Duodenal mucosa (tissue), 2 donors: Measurements from ENCODE around the gene TNNI3.
"Not testable (repeated sequence)": the region's sequence is repeated elsewhere in the genome, so short reads cannot be mapped to it uniquely, and the experiment has no call there.

Experiments
- H3K27ac ChIP-seq: one replicate; pipeline ENCODE4 v1.7.0; 2013; ENCODE audit warnings: low read depth, low read length
- H3K27me3 ChIP-seq, 2 donors: one replicate each; pipeline ENCODE4 v1.7.0; 2013; ENCODE audit warnings: low read length in 2 of 2, control low read depth in 1 of 2; ENCODE audit not compliant: insufficient read depth in 2 of 2, control insufficient read depth in 1 of 2
- H3K36me3 ChIP-seq, 2 donors: one replicate each; pipeline ENCODE4 v1.7.0; 2013; ENCODE audit warnings: low read length in 2 of 2, control low read depth in 1 of 2; ENCODE audit not compliant: insufficient read depth in 2 of 2, control insufficient read depth in 1 of 2
- H3K4me1 ChIP-seq, 2 donors: one replicate each; pipeline ENCODE4 v1.7.0; 2013; ENCODE audit warnings: low read length in 2 of 2, control low read depth in 1 of 2; ENCODE audit not compliant: insufficient read depth in 2 of 2, control insufficient read depth in 1 of 2
- H3K4me3 ChIP-seq, 2 donors: one replicate each; pipeline ENCODE4 v1.7.0; 2013; ENCODE audit warnings: low read length in 2 of 2, low read depth in 1 of 2
- H3K9ac ChIP-seq, 2 donors: one replicate each; pipeline ENCODE4 v1.7.0; 2013; ENCODE audit warnings: low read length in 2 of 2, low read depth in 1 of 2
- H3K9me3 ChIP-seq, 2 donors: one replicate each; pipeline ENCODE4 v1.7.0; 2013; ENCODE audit warnings: low read length in 2 of 2, control low read depth in 1 of 2; ENCODE audit not compliant: control insufficient read depth in 1 of 2

TNNI3 gene

DNA sequence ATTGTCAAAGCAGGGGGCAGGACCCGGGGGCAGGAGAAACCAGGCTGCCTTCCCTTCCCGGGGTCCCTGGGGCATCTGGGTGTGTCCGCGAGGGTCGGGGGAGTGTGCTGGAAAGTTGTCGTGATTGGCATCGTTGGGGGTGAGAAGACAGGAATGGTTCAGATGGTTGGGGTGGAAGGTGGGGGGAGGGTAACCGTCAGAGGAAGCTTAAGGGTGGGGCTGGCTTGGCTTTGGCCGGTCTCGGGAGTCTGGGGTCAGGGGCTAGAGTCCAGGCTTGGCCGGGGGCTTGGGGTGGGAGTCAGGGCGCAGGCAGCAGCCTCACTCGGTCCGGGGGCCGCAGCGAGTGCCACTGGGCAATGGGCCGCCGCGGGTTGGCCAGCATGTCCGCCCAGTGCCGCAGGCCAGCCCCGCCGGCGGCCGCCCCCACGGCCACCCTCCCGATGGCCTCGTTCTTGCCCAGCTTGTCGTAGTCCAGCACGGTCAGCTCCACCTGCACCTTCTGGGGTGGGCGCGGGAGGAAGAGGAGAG is 15.7 kb upstream of the TNNI3 start:
- no peaks in the 10 kb centered on the region for H3K9me3 ChIP-seq
- no peak overlapping the region for H3K27ac ChIP-seq
- H3K4me1 ChIP-seq = peaks cover 0 to 3% of the 10 kb centered on the region in 2 donors
- H3K9ac ChIP-seq = no peak overlapping the region
- peaks cover 45 to 53% of the 10 kb centered on the region in 2 donors for H3K27me3 ChIP-seq
- H3K36me3 ChIP-seq = no peaks in the 10 kb centered on the region
- peak overlapping the region in 1 of 2 donors; percentile 5 for H3K4me3 ChIP-seq

DNA sequence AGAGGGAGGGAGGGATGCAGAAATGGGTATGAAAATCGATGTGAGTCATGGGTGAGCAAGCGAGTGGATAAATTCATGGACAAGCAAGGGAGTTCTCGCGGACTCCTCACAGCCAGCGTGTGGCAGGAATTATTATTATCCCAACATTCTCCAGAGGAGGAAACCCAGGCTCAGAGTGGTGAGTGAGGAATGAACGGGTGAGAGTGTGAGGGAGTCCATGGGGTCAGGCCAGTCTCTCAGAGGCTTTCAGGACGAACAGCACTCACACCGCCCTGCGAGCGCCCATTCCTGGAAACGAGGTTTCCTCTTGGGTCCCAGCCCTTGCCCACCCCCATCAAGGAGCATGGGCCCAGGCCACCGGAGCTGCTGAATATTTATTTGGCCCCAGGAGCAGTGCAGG is 15.2 kb upstream of the TNNI3 start:
- Histone ChIP-seq H3K9ac (no peak overlapping the region), H3K9me3 (no peaks in the 10 kb centered on the region), H3K4me3 (no peak overlapping the region), H3K4me1 (peaks cover 0 to 3% of the 10 kb centered on the region in 2 donors), H3K27me3 (peaks cover 41 to 49% of the 10 kb centered on the region in 2 donors), H3K36me3 (no peaks in the 10 kb centered on the region), H3K27ac (no peak overlapping the region)

DNA sequence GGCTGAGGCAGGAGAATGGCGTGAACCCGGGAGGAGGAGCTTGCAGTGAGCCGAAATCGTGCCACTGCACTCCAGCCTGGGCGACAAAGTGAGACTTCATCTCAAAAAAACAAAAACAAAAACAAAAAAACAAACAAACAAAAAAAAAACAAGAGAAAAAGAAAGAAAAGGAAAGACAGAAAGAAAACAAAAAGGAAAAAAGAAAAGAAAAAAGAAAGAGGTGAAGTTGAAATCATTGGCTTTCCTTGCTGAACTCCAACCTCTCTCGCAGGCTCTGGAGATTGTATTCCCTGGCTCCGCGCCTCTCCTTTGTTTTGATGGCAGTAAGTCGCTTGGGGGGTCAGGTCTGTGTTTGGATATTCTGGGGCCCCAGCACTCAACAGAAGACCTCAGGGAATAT is 14.8 kb upstream of the TNNI3 start:
- not testable (repeated sequence) for H3K9ac ChIP-seq, H3K4me1 ChIP-seq, H3K36me3 ChIP-seq, H3K9me3 ChIP-seq, H3K4me3 ChIP-seq, H3K27ac ChIP-seq
- H3K27me3 ChIP-seq = peaks cover 38 to 50% of the 10 kb centered on the region in 2 donors

DNA sequence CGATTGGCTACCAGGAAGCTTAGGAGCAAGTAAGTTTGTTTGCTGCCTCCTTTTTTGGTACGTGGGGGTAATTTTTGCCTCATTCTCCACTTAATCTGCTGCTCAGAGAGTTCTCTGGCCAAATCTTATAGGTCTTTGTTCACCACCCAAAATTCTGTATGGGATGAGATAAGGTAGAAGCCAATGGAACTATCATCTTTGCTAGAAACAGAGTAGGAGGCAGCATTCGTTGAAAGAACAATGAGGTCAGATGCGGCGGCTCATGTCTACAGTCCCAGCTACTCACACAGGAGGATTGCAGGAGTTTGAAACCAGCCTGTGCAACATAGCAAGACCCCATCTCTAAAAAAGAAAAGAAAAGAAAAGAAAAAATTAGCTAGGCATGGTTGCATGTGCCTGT is 13.9 kb upstream of the TNNI3 start:
- Histone ChIP-seq H3K9ac (no peak overlapping the region), H3K4me1 (peaks cover 0 to 3% of the 10 kb centered on the region in 2 donors), H3K27ac (no peak overlapping the region), H3K27me3 (peaks cover 44 to 46% of the 10 kb centered on the region in 2 donors), H3K9me3 (no peaks in the 10 kb centered on the region), H3K4me3 (no peak overlapping the region), H3K36me3 (no peaks in the 10 kb centered on the region)

DNA sequence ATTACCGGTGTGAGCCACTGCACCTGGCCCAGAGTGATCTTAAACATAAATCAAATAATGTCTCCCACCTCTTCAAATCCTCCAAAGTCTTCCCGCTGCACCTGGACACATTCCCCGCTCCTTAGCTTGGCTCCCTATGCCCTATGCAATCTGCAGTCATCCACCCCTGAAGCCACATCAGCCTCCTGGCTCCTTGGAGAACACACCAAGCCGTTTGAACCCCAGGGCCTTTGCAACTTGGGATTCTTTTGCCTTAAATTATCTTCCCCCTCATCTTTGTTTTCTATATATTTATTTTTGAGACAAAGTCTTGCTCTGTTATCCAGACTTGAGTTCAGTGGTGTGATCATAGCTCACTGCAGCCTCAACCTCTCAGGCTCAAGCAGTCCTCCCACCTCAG is 11.6 kb upstream of the TNNI3 start:
- Histone ChIP-seq H3K9ac (no peak overlapping the region), H3K4me3 (no peak overlapping the region), H3K36me3 (no peaks in the 10 kb centered on the region), H3K9me3 (no peaks in the 10 kb centered on the region), H3K4me1 (peaks cover 3% of the 10 kb centered on the region in 2 donors), H3K27ac (no peak overlapping the region), H3K27me3 (peaks cover 29 to 35% of the 10 kb centered on the region in 2 donors)

DNA sequence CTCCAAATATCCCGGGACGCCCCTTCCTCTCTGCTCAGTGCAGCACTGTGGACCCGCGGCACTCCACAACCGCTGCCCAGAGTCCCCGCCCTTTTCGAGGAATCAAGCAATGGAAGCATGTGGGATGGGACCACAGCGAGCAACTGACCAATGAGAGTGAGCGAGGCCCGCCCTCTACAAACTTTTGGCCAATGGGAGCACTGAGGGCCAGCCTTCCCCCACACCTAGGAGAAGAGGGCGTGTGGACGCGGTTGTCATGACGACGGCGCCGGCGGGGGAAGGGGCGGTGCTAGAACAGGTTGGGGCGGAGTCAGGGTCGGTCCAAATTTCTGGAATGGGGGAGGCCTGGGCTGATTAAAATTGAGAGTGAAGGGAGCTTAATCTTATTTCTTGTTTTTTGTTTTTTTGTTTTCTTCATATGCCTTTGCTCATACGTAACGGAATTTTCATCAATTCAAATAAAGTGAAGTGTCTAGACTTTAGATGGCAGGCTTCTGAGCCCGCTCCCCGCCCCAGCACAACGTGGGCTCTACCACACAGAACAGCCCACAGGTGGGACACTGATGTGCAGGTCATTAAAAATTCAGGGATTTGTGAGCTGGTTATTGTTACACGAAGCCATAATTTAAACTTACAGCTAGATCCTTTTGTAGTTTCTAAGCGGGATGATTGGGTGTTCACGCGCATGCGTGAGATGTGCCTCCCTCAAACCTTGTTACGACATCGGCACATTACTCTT is 9.2 kb upstream of the TNNI3 start, which contains the start of gene DNAAF3:
Gene DNAAF3, minus strand, starts transcription at position 84 of the 739 bp plus-strand sequence. CDS start 200 bp downstream, outside the sequence.
- Histone ChIP-seq H3K27ac (no peak within 1 kb of the TSS), H3K36me3 (no peaks in the 10 kb centered on the region), H3K4me1 (peaks cover 0 to 3% of the 10 kb centered on the region in 2 donors), H3K27me3 (peaks cover 22 to 30% of the 10 kb centered on the region in 2 donors), H3K9me3 (no peaks in the 10 kb centered on the region), H3K4me3 (peak within 1 kb of the TSS; percentile 67 to 71), H3K9ac (no peak within 1 kb of the TSS)

DNA sequence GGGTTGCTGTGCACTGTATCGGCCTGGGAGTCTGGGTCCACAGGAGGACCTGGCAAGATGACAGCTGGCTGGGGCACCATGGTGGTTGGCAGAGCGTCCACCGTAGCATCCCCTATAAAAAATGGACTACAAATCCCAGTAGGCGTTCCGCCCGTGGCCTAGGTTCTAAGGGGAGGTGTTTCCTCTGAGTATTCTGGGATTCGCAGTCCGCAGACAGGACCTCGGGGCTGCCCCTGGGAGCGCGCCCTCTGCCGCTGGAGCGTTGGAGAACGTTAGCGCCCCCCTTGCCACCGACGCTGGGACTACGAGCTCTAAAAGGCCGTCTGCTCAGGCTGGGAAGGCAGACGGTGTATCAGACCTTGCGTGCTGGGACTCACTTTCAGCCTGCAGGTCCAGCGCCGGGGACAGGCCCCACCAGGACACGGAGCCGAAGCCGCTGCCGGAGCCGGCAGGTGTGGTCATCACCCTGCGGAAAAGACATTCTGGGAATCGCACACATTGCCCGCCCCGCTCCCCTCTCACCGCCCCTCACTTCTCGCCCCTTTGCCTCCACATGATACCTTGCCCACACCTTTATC is 8.5 kb upstream of the TNNI3 start:
- H3K4me3 ChIP-seq = peak overlapping the region; percentile 67 to 71
- peaks cover 0 to 3% of the 10 kb centered on the region in 2 donors for H3K4me1 ChIP-seq
- no peak overlapping the region for H3K27ac ChIP-seq
- peaks cover 23 to 26% of the 10 kb centered on the region in 2 donors for H3K27me3 ChIP-seq
- no peaks in the 10 kb centered on the region for H3K36me3 ChIP-seq
- no peaks in the 10 kb centered on the region for H3K9me3 ChIP-seq
- H3K9ac ChIP-seq = no peak overlapping the region

DNA sequence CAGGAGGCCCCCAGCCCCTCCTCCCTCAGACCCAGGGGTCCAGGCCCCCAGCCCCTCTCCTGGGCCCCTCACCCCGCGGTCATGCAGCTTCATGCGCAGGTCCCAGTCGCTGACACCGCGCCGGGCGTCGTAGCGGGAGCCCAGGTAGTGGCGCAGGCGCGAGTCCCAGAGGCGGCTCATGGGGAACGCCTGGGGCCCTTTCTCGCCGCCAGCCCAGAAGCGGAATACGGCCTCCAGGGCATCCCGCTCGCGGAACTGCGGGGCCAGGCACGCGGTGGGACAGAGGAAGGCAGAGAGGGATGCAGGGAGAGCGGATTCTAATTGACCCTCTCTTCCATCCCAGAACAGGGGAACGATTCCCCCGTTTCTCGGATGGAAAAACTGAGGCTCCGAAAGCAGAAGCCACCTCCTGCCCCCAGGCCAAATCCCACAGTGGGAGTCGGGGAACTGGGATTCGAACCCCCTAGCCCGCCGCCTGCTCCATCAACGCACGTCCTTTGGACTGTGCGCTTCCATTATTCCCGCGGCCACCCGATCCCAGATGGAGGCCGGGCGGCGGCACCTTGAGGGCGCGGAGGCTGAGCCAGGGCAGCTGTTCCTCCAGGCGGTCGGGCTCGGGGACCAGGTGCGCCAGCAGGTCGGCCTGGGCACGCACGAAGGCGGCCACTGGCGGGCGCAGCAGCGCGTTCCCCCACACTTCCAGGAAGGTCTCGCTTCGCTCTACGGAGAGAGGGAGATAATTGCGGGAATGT is 4.2 kb upstream of the TNNI3 start:
- Histone ChIP-seq H3K4me1 (peaks cover 0 to 14% of the 10 kb centered on the region in 2 donors), H3K9me3 (no peaks in the 10 kb centered on the region), H3K4me3 (no peak overlapping the region), H3K9ac (no peak overlapping the region), H3K27ac (no peak overlapping the region), H3K27me3 (peaks cover 14 to 30% of the 10 kb centered on the region in 2 donors), H3K36me3 (no peaks in the 10 kb centered on the region)

DNA sequence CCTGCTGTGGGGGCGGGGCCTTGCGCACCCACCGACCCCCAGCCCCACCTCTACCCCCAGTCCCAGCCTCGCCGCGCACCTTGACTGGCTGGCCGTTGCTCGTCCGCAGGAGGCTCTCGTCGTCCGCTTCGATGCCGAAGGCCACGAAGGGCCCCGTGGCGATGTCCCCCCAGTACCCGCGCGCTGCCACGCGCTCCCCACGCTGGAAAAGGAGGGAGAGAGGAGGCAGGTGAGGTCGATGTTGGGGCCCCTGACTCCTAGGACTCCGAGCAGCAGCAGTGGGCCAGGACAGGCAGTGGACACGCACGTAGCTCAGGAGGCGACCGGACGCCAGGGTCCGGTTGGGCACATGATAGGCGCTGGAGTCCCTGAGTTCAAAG is 3.4 kb upstream of the TNNI3 start:
- Histone ChIP-seq H3K4me3 (no peak overlapping the region), H3K4me1 (peaks cover 0 to 12% of the 10 kb centered on the region in 2 donors)

More for the DNA sequence above, 3.4 kb upstream of the TNNI3 start:
- Histone ChIP-seq H3K9me3 (no peaks in the 10 kb centered on the region), H3K9ac (no peak overlapping the region), H3K36me3 (no peaks in the 10 kb centered on the region), H3K27ac (no peak overlapping the region), H3K27me3 (peaks cover 17 to 22% of the 10 kb centered on the region in 2 donors)
